ENCODE measurements around the gene SCRN1. TPM values are rescaled to one million over a fixed set of nuclear protein-coding genes. Genes with fewer than 3 reads are reported as not detected.

The SCRN1 gene
- total RNA-seq, 1 experiment from 2014 or later = 37.9 TPM

DNA sequence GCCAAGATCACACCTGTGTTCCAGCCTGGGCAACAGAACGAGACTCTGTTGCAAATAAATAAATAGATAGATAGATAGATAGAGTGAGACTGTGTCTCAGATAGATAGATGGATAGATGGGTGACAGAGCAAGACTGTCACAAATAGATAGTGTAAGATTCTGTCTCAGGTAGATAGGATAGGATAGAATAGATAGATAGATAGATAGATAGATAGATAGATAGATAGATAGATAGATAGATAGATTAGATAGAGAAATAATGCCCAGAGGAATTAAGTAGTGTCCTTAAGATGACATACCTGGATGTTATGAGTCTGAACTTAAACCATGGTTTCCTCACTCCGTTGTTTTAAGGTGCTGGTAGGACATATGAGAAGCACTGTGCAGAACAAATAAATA is 46.6 kb upstream of the SCRN1 start:
- H3K79me2 ChIP-seq (ENCODE audit: low read length) = peaks cover 19% of the 10 kb centered on the region
- CTCF ChIA-PET = interaction anchor here (0.5 to 0.6 kb wide), 2 partner anchors 693 to 1119 kb away, joined by 3 to 6 read pairs; no protein-coding TSS in a partner anchor
- ATAC-seq = no peak

DNA sequence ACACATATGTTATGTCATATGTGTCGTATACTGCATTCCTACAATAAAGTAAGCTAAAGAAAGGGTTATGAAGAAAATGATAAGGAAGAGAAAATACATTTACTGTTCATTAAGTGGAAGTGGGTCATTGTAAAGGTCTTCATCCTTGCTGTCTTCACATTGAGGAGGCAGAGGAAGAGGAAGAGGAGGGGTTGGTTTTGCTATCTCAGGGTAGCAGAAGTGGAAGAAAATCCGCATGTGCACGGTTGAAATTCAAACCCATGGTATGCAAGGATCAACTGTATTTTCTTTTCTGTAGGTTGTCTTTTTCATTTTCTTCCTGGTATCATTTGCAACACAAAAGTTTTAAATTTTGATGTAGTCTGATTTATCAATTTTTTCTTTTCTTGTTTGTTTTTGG is 44.9 kb upstream of the SCRN1 start:
- Histone ChIP-seq H3K4me2 (ENCODE audit: low read length) (no peak overlapping the region), H3K4me1 (ENCODE audit: insufficient read depth, low read length) (peaks cover 27% of the 10 kb centered on the region), H3K27me3 (ENCODE audit: low read length) (no peaks in the 10 kb centered on the region), H3F3A (ENCODE audit: low read length, unreplicated experiment) (no peaks in the 10 kb centered on the region), H2AFZ (ENCODE audit: low read length) (no peak overlapping the region), H3K27ac (ENCODE audit: low read length) (no peak overlapping the region), H3K9me3 (ENCODE audit: low read length) (no peaks in the 10 kb centered on the region), H3K9me2 (replicated peaks; ENCODE audit: low read length) (no peaks in the 10 kb centered on the region), H4K20me1 (ENCODE audit: low read length) (peaks cover 3% of the 10 kb centered on the region; the same call in 1 of the 2 replicates), H3K36me3 (ENCODE audit: low read depth, low read length) (no peaks in the 10 kb centered on the region), H3K4me3 (ENCODE audit: low read length) (no peak overlapping the region), H3K9ac (ENCODE audit: low read length) (no peak overlapping the region), H3K79me2 (ENCODE audit: low read length) (peaks cover 37% of the 10 kb centered on the region)
- BruUV-seq (replicated peaks) = no TSS peak
- TF ChIP-seq, protein P1, sequence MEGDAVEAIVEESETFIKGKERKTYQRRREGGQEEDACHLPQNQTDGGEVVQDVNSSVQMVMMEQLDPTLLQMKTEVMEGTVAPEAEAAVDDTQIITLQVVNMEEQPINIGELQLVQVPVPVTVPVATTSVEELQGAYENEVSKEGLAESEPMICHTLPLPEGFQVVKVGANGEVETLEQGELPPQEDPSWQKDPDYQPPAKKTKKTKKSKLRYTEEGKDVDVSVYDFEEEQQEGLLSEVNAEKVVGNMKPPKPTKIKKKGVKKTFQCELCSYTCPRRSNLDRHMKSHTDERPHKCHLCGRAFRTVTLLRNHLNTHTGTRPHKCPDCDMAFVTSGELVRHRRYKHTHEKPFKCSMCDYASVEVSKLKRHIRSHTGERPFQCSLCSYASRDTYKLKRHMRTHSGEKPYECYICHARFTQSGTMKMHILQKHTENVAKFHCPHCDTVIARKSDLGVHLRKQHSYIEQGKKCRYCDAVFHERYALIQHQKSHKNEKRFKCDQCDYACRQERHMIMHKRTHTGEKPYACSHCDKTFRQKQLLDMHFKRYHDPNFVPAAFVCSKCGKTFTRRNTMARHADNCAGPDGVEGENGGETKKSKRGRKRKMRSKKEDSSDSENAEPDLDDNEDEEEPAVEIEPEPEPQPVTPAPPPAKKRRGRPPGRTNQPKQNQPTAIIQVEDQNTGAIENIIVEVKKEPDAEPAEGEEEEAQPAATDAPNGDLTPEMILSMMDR (conservative IDR thresholded peaks at IDR 0.05; ENCODE audit: low read depth, low read length) = no peak
- TF ChIP-seq EZH2phosphoT487 (IDR thresholded peaks at IDR 0.05; ENCODE audit: borderline replicate concordance, low read length) (no peak), EZH2 (IDR thresholded peaks at IDR 0.05; ENCODE audit: low read length, unreplicated experiment) (no peak)
- no peak for DNase-seq
- no peak for ATAC-seq
- ChIA-PET CTCF (no interaction called here), POLR2A (ENCODE audit: unreplicated experiment) (no interaction called here)
- intact Hi-C loops (cut with micrococcal nuclease) = no loop called here

More for the DNA sequence above, 46.6 kb upstream of the SCRN1 start:
- POLR2A ChIA-PET (ENCODE audit: unreplicated experiment) = no interaction called here
- Histone ChIP-seq H4K20me1 (ENCODE audit: low read length) (no peaks in the 10 kb centered on the region; the same call in 1 of the 2 replicates), H3F3A (ENCODE audit: low read length, unreplicated experiment) (no peaks in the 10 kb centered on the region), H3K4me3 (ENCODE audit: low read length) (no peak overlapping the region), H3K4me2 (ENCODE audit: low read length) (no peak overlapping the region), H3K4me1 (ENCODE audit: insufficient read depth, low read length) (peaks cover 17% of the 10 kb centered on the region), H3K36me3 (ENCODE audit: low read depth, low read length) (no peaks in the 10 kb centered on the region), H3K9me2 (replicated peaks; ENCODE audit: low read length) (no peaks in the 10 kb centered on the region), H3K9ac (ENCODE audit: low read length) (no peak overlapping the region), H2AFZ (ENCODE audit: low read length) (no peak overlapping the region), H3K27ac (ENCODE audit: low read length) (no peak overlapping the region), H3K27me3 (ENCODE audit: low read length) (no peaks in the 10 kb centered on the region), H3K9me3 (ENCODE audit: low read length) (no peaks in the 10 kb centered on the region)
- no TSS peak for BruUV-seq (replicated peaks)
- no peak for TF ChIP-seq EZH2phosphoT487 (IDR thresholded peaks at IDR 0.05; ENCODE audit: borderline replicate concordance, low read length)
- no peak for TF ChIP-seq EZH2 (IDR thresholded peaks at IDR 0.05; ENCODE audit: low read length, unreplicated experiment)
- TF ChIP-seq, protein P1 (conservative IDR thresholded peaks at IDR 0.05; ENCODE audit: low read depth, low read length) = no peak
- intact Hi-C loops (cut with micrococcal nuclease) = no loop called here
- DNase-seq = no peak

DNA sequence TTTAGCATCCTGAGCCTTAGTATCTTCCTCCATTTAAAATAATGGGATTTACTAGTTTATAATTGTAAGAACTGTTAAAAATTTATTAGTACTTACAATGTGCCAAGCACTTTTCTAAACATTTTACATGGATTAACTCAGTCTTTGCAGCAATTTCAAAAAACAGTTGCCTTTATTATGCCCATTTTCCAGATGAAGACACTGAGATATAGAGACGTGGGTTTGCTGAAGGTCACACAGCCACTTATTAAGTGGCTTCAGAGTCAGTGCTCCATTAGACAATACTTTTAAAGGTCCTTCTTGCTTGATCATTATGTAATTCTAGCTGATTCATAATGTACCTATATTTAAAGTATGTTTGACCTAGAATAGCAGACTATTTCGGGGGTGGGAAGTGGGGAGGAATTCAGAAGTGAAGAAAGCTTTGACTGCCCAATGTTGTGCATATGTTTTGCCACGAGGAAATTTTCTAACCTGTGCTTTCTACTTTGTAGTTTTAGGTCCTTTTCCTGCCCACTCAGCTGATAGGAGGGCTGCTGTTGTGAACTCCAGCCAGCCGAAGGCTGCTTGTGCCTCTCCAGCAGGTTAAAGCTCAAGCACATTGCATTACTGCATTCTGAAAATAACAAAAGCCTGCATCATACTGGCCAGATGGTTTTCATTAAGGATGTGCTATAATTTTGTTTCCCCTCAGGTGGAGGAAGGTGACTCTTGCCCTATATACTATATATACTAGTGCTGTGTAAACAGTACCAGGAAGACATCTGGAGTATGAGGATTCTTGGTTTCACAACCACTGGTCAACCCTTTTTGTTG is 42.9 kb upstream of the SCRN1 start:
- H3K4me2 ChIP-seq (ENCODE audit: low read length) = peak overlapping the region; percentile 49

More for the DNA sequence above, 42.9 kb upstream of the SCRN1 start:
- TF ChIP-seq EZH2 (IDR thresholded peaks at IDR 0.05; ENCODE audit: low read length, unreplicated experiment) (no peak), EZH2phosphoT487 (IDR thresholded peaks at IDR 0.05; ENCODE audit: borderline replicate concordance, low read length) (no peak)
- BruUV-seq (replicated peaks) = no TSS peak
- peaks cover 3% of the 10 kb centered on the region; the same call in 1 of the 2 replicates for H4K20me1 ChIP-seq (ENCODE audit: low read length)
- peaks cover 27% of the 10 kb centered on the region for H3K4me1 ChIP-seq (ENCODE audit: insufficient read depth, low read length)
- ATAC-seq (peak; percentile 1; the same call in 1 of the 2 replicates), DNase-seq (peak; percentile 38)
- ChIA-PET POLR2A (ENCODE audit: unreplicated experiment) (no interaction called here), CTCF (no interaction called here)
- intact Hi-C loops (cut with micrococcal nuclease) = no loop called here
- no peak overlapping the region for H3K9ac ChIP-seq (ENCODE audit: low read length)
- no peaks in the 10 kb centered on the region for H3F3A ChIP-seq (ENCODE audit: low read length, unreplicated experiment)
- peaks cover 46% of the 10 kb centered on the region for H3K79me2 ChIP-seq (ENCODE audit: low read length)
- H2AFZ ChIP-seq (ENCODE audit: low read length) = no peak overlapping the region
- no peaks in the 10 kb centered on the region for H3K9me3 ChIP-seq (ENCODE audit: low read length)
- no peaks in the 10 kb centered on the region for H3K36me3 ChIP-seq (ENCODE audit: low read depth, low read length)
- no peaks in the 10 kb centered on the region for H3K27me3 ChIP-seq (ENCODE audit: low read length)
- 0 out of 2 replicates have a peak overlapping the region, but pooled peaks have one; percentile 9 for H3K4me3 ChIP-seq (ENCODE audit: low read length)
- no peaks in the 10 kb centered on the region for H3K9me2 ChIP-seq (replicated peaks; ENCODE audit: low read length)
- 0 out of 2 replicates have a peak overlapping the region, but pooled peaks have one; percentile 11 for H3K27ac ChIP-seq (ENCODE audit: low read length)
